Astrocyte of the hippocampus (primary cell): ENCODE measurements around the gene CORO6.
"Not testable (repeated sequence)": the region's sequence is repeated elsewhere in the genome, so short reads cannot be mapped to it uniquely, and the experiment has no call there.

Experiments
- DNase-seq: peaks from one replicate; pipeline ENCODE4 v3.0.0; 2011; ENCODE audit warnings: low read depth, low spot score

CORO6 gene

GRCh38 chr17:29622337-29623282, at the start of gene CORO6:
CORO6 (minus strand) TSS chr17:29622912; CDS start chr17:29621421, 1,491 bp downstream.
- peak; percentile 72 for DNase-seq

- no peak for DNase-seq
Measured at GRCh38 chr17:29671661-29672060, 48.9 kb upstream of the CORO6 start.

- no peak for DNase-seq
Measured at GRCh38 chr17:29669266-29669665, 46.6 kb upstream of the CORO6 start.

GRCh38 chr17:29667969-29668368, 45.3 kb upstream of the CORO6 start:
- no peak for DNase-seq

- DNase-seq: no peak
Measured at GRCh38 chr17:29665481-29665810, 42.7 kb upstream of the CORO6 start.

GRCh38 chr17:29664743-29665480, 42.2 kb upstream of the CORO6 start:
- DNase-seq: peak; percentile 42

- DNase-seq: peak; percentile 46
Measured at GRCh38 chr17:29663155-29663554, 40.4 kb upstream of the CORO6 start.

- no peak for DNase-seq
Measured at GRCh38 chr17:29661213-29661612, 38.5 kb upstream of the CORO6 start.

- DNase-seq: peak; percentile 63
Measured at GRCh38 chr17:29659155-29659554, 36.4 kb upstream of the CORO6 start.

GRCh38 chr17:29655323-29655722, 32.6 kb upstream of the CORO6 start:
- no peak for DNase-seq

- no peak for DNase-seq
Measured at GRCh38 chr17:29653995-29654714, 31.4 kb upstream of the CORO6 start.

- DNase-seq: no peak
Measured at GRCh38 chr17:29652976-29653375, 30.3 kb upstream of the CORO6 start.

- not testable (repeated sequence) for DNase-seq
Measured at GRCh38 chr17:29651913-29652312, 29.2 kb upstream of the CORO6 start.

- no peak for DNase-seq
Measured at GRCh38 chr17:29650396-29650795, 27.7 kb upstream of the CORO6 start.

- DNase-seq: no peak
Measured at GRCh38 chr17:29649359-29649758, 26.6 kb upstream of the CORO6 start.

GRCh38 chr17:29648005-29648404, 25.3 kb upstream of the CORO6 start:
- DNase-seq: no peak

GRCh38 chr17:29645515-29646051, 22.9 kb upstream of the CORO6 start:
- peak; percentile 77 for DNase-seq

GRCh38 chr17:29643817-29644160, 21.1 kb upstream of the CORO6 start:
- DNase-seq: no peak

- no peak for DNase-seq
Measured at GRCh38 chr17:29642171-29642611, 19.5 kb upstream of the CORO6 start.

- no peak for DNase-seq
Measured at GRCh38 chr17:29640981-29641642, 18.4 kb upstream of the CORO6 start.

GRCh38 chr17:29640413-29640812, 17.7 kb upstream of the CORO6 start:
- DNase-seq: no peak
